ENCODE data around the gene FBXL20.

GRCh38 chr17:39360537-39360936 lies 40.9 kb downstream of the FBXL20 start:
- no peak for TF ChIP-seq EZH2 (IDR thresholded peaks at IDR 0.05; ENCODE audit: insufficient read depth, poor library complexity, severe bottlenecking)
- no peak for TF ChIP-seq EZH2phosphoT487 (IDR thresholded peaks at IDR 0.05; ENCODE audit: insufficient read depth, low read depth)

Data from GM23248 (cell line).